NB4 (cell line): ENCODE data around the gene STAT6.

Experiments
- CTCF ChIP-seq: IDR thresholded peaks from one replicate; pipeline ENCODE4 v1.5.1; 2012; ENCODE audit warnings: low read depth, low read length
- MAX ChIP-seq: IDR thresholded peaks from 2 replicates; pipeline ENCODE4 v1.6.1; 2011; ENCODE audit warnings: low read depth, low read length
- POLR2A ChIP-seq: IDR thresholded peaks from 2 replicates; pipeline ENCODE4 v1.6.1; 2011; ENCODE audit warnings: mild to moderate bottlenecking; ENCODE audit not compliant: insufficient read length; ENCODE audit errors: extremely low read depth

- TF ChIP-seq CTCF (no peak), MAX (peak; percentile 88), POLR2A (peak; percentile 77)
Observed at GRCh38 chr12:57078519-57079404, 32.4 kb downstream of the STAT6 start, which contains the start of gene NEMP1.
